ENCODE data around the gene VIPR2.

The VIPR2 gene

GRCh38 chr7:159035571-159036073 is 109.0 kb downstream of the VIPR2 start:
- no peak for DNase-seq

- DNase-seq, result no peak
Measured at GRCh38 chr7:159034988-159035387, 109.7 kb downstream of the VIPR2 start.

DNA sequence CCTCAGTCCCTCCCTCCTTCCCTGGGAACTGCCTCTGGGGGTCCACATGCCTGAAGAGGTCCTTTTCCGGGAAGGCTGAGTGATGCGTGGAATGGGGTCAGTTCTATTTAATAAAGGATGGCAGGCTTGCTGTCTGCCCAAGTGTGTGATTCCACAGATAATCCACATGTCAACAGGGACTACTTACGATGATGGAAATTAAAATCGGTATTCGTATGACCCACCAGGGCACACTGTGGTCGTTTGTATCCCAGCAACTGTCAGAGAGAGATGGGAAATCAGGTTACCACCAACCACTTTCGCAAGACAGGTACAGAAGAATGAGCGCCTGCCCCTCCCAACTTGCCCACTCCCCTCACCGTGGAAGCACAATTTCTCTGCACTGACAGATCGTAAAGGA is 110.3 kb downstream of the VIPR2 start:
- no peak for DNase-seq

DNA sequence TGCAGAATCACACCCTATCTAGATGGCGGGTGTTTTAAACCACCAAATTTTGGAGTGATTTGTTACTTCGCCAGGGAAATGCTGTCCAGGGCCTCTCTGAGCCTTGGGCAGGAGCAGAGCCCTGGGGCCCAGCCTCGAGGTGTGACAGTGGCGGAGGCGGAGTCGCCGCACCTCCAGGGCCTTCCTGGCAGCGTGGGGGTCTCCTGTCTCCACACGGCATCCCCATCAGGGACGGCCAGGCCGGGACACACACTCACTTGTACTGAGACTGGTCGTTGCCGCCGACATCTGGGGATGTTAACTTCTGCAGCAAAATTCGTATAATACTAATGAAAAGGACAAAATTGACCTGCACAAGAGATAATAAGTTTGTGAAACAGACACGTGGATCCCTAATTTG is 110.7 kb downstream of the VIPR2 start:
- no peak for DNase-seq

GRCh38 chr7:159033473-159033825 is 111.2 kb downstream of the VIPR2 start:
- no peak for DNase-seq

DNA sequence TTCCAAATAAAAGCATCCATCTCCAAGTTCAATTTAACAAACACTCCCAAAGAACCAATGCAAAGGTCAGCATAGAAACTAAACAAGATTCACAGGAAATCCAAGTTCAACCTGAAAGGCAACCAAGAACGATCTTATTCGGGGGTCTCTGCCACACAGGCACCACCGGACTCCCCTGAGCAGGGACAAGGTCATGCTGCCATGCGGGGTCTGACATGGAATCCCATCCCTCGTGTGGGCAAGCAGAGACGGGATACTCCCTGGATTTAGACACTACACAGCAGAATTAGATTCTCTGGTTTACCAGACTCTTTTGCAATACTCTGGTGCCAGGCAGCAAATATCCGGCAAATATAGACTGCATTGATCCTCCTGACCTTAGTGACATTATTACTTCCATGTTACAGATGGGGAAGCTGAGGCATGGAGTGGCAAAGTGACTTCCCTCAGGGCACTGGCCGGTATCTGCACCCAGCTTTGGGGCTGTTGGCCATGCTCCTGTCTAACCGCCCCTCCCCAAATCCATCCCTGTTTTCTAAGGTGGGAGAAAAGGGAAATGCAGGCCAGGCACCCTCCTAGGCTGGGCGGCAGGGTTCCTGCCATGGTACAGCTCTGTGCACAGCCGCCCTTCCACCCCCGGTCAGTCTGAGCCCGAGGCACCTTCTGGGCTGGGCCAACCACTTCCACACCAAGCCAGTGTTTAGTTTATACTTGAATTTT is 111.8 kb downstream of the VIPR2 start:
- DNase-seq, result no peak

GRCh38 chr7:159032322-159032721 is 112.3 kb downstream of the VIPR2 start:
- no peak for DNase-seq

DNA sequence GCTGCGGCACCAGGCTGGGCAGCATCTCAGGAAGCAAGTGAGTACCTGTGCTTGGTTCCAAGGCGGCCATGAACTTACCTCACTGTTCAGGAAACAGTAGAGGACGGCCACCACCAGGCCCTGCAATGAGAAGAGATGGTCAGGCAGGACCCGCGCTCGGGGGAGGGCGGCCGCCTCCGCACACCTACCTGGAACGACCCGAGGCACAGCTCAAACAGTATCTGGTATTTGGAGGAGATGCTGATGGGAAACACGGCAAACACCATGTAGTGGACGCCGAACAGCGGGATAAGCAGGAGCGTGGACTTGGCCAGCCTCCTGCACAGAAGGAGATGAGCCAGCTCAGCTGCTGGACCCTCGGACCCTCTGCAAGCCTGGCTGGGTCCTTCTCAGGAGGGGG is 112.9 kb downstream of the VIPR2 start:
- DNase-seq, result no peak

DNA sequence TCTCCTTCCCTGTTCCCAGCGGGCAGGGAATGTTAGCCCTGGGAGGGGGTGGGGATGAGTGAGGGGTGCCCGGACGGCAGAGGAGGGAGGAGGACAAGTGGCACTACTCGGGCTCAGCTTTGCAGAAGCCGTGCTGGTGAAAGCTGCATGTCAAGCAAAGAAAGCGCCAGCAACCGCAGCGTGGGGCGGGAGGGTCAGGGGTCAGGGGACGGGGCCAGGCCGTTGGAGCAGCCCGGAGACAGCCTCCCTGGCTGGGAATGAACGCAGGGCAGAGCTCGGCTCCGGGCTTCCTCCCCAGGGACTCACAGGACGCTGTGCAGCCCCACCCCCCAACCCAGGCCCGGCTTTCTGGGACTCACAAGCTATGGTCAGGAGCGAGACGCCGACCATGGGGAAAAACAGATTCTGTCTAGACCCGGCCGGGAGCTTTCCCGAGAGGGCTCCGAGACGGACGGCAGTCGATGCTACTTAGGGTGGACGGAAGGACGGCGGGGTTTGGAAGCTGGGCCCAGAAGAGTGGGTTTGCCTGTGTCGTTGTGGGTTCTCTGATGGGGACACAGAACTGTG is 113.4 kb downstream of the VIPR2 start:
- DNase-seq, result no peak

DNA sequence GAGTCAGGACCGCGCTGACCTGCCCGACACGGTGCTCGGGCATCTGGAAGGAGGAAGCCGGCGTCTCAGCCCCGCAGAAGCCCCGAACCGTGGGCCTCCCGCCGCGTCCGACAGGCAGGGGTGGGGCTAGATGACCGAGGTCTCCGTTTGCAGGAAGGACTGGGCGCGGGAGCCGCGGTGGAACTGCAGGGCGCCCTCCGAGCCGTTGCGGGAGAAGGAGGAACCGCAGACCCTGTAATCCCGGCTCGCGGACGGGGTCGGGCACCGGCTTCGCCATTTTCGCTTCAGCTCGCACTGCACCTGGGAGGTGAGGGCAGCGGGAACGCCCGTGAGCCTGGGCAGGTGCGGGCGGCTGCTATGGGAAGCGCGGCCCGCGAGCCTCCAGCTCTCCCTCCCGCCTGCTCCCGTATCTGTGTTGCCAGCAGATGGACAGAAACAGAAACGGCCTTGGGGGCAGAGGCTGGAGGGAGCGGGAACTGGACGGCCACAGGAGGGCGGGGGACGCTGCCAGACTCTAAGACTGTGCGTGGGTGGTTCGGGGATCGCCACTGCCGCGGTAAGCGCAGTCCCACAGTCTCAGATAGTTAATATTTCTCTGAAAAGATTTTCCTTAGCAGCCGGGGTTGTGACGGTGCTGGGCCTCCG is 114.1 kb downstream of the VIPR2 start:
- no peak for DNase-seq

DNA sequence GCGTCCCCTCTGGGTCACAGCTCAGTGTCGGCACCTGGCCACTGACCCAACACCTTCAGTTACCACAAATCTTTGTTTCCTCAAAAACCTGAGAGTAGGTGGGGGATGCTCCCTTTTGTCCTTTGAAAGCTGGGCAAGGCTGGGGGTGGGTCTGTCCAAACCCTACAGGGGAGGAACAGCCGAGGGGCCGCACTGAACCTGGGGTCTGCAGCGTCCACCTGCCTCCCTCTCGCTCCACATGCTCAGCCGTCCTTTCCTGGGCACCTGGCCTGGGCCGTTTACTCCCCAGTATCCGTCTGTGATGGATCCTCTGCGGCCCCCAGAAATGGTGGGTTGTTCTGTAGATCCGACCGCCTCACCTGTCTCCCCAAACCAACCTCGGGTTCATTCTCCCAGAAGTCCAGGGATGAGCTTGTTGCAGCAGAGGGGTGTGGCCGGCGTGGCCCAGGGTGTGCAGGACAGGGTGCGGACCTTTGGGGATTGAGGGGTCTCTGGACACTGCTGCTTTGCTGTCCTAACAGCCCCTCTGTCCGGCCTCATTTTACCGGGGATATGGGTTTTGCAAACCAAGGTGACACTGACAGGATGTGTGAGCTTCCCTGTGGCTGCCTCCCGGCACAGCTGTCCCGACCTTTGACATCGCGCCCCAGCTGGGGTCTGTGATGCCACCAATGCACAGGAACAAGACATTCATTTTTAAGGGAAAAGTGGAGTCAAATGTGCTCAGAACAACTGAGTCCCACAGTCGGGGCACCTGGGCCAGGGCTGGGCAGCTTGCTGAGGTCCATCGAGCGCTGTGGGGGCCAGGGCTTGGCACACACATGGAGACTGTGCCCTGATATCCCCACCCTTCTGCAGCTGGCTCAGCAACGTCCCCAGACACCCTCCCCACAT is 115.9 kb downstream of the VIPR2 start:
- no peak for DNase-seq

- no peak for DNase-seq
Measured at GRCh38 chr7:159027789-159028507, 116.7 kb downstream of the VIPR2 start.

DNA sequence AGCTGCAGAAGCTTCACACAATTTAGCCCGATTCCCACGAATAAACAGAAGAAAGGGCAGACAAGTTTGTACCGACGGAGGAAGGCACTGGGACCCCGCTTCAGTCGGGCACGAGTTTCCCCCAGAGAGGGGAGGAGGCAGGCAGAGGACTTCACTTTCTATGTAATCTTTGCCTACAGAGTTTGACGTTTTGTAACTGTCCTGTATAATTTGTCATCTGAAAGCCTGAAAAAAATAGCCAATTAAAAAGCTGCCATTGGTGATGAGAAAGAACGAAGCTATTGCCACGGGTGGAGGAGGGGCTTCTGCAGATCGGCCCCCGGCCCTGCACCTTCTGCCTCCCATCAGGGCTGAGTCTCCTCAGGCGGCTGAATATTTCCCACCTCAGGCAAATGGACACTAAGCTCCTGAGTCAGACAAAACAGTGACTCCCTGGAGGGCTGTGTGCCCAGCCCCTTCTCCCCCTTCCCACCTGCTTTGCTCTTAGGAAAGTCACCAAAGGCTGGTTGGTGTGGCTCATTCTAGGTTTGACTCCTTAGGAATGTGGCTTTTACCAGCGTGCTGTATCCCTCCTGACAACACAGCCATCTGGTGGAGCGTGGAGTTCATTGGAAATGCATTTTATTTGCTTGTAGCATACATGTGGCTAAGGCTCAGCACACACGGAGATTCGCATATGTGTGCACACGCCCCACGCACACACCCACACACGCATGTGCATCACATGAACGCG is 117.4 kb downstream of the VIPR2 start:
- no peak for DNase-seq

DNA sequence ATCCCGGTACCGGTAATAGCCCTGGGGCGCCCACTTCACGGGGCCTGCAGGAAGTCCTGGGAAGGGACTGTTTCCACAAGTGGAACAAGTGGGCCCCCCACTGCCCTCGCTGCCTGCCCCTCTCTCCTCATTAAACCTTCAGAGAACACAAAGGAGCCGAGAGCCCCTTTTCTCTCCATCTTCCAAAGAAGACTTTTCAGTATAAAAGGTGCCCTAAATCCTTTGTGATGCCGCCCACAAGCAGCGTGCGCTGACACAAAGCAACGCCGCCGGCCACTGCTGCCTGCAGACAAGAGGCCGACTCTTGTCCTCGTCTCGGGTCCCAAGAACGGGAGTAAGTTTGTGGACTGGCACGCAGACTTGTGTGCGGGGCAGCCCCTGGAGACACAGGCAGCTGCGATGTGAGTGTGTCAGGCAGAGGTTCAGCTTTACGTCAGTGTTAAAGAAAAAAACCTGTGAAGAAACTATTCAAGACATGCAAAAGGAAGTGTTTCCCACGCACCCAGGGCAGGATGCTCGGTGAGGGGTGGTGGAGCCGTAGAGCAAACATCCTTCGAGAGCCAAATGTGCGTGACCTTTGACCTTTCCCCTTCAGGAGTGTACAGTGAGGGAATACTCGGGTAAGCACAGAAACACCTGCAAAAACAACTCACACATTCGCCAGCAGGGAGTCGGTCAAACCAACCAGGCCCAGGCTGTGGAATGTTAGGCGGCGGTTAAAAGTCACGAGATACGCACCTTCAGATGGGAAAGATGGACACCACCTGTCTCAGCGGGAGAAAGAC is 118.2 kb downstream of the VIPR2 start:
- DNase-seq, result no peak

DNA sequence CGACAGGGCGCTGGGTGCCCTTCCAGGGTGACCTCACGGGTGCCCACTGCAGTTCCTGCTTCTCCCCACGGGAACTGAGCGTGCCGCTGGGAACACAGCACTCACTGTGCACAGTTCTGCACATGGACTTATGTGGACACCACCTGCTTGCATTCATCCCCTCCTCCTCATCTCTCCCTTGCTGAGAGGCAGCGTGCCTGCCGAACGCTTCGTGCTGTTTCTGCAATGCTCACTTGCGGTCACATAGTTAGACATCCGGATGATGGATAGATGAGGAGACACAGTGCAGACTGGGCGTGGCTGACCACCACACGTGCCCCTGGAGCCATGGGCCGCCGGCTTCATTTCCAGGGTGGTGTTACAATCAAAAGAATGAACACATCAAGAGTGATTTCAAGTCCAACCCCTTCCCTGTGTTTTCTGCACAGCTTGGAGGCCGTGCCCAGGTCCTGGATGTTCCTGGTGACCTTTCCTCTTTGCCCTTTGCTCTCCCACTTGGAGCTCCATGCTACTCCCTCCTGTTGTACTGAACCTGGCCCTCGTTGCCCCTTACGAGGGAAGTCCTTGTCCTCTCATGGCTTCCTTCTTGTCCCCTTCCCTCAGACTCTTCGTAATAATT is 119.4 kb downstream of the VIPR2 start:
- no peak for DNase-seq

GRCh38 chr7:159024280-159024951 is 120.3 kb downstream of the VIPR2 start:
- DNase-seq, result no peak

DNA sequence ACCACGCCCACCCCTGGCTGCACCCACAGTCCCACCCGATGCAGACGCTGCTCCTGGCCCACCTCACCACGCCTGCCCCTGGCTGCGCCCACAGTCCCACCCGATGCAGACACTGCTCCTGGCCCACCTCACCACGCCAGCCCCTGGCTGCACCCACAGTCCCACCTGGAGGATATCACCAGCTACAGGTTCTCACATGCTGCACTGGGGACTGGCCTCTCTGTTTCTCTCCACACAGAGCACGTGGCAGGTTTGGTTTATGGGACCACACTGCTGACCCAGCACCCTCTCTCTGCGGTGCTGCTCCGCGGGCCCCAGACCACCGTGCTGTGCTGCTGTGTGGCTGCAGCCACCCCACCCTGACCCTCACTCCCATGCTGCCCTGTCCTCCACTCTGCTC is 120.9 kb downstream of the VIPR2 start:
- DNase-seq, result no peak

DNA sequence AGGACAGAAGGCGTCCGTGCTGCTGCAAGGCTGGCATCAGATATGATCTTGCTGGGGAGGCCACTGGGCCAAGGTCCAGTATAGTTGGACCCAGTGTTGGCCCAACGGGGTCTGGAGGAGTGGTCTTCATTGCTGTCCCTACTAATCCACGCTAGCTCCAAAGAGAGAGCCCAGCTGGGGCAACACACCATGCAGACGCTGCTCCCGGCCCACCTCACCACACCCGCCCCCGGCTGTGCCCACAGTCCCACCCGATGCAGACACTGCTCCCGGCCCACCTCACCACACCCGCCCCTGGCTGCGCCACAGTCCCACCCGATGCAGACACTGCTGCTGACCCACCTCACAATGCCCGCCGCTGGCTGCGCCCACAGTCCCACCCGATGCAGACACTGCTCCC is 121.5 kb downstream of the VIPR2 start:
- DNase-seq, result no peak

- DNase-seq, result no peak
Measured at GRCh38 chr7:159022238-159022993, 122.3 kb downstream of the VIPR2 start.

All from cortex of kidney (tissue), 1 donor.